ENCODE data around the gene PNLIPRP1. TPM values are rescaled to one million over a fixed set of nuclear protein-coding genes. Genes with fewer than 3 reads are reported as not detected.

The PNLIPRP1 gene
- total RNA-seq, 4 donors from 2014 or later = not detected

DNA sequence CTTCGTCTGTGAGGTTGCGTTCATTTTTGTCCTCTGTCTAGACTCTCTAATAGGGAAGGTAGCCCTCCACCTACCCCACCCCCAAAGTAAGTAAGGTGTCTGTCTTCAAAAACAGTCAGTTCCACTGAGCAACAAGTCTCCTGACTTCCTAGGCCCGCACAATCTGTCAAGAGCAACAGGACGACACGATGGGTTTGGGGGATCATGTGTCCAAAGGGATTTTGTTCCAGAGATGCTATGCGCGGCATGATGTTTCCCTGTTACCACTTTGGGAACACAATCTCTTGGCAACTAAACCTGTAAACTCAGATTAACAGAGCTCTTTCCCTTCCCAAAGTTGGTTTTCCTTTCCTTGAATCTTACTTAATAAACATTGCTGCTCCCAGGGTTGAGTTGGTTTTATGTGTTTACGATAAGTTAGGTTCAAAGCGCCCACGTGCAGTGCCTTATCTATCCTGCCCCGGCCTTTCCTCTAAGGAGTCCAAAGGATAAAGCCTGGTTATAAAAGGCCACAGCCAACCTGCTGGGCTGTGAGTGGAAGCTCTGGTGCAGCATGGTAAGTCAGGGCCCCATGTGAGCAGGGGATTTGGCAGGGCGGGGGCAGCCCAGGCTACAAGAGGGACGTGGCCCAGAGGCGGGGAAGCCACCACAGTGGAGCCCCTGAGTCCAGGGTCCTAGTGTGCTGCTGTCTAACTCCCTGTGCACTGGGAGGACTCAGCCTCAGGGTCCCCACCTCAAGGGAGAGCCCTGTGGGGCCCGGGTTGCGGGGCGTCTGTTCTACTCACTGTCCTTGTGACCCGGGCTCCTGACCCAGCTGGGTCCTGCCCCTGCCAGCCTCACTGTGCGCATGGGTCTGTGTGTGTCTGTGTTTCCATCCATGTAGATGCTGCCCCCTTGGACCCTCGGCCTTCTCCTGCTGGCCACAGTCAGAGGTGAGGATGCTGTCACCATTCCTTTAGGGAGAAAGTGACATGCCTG lies 30.0 kb downstream of the PNLIPRP1 start, which contains the start of gene PNLIPRP2:
Gene PNLIPRP2 (plus strand): TSS at position 531 of the 978 bp plus-strand sequence.
- DNase-seq (ENCODE audit: low spot score) (no peak), ATAC-seq (ENCODE audit: low FRiP score) (no peak)
- TF ChIP-seq CTCF (IDR thresholded peaks at IDR 0.05) = no peak

DNA sequence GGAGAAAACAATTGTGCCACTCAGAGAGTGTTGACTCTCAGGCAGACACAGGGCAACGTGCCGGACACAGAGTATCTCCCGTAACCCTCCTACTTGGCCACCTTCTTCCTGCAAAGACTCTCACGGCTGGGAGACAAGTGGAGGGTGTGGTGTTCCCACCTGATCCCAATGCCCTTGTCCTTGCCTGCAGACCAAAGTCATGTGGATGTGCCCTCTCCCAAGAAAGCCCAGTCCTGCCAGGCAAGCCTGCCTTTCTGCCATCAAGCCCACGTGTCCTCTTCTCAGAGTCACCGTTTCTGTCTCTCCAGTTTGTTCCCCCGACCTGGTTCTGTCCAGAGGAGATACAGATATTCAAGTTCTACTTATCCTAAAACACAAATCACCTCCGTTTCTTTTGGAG lies 30.7 kb downstream of the PNLIPRP1 start:
- no peak for ATAC-seq (ENCODE audit: low FRiP score)
- no peak for TF ChIP-seq CTCF (IDR thresholded peaks at IDR 0.05)

DNA sequence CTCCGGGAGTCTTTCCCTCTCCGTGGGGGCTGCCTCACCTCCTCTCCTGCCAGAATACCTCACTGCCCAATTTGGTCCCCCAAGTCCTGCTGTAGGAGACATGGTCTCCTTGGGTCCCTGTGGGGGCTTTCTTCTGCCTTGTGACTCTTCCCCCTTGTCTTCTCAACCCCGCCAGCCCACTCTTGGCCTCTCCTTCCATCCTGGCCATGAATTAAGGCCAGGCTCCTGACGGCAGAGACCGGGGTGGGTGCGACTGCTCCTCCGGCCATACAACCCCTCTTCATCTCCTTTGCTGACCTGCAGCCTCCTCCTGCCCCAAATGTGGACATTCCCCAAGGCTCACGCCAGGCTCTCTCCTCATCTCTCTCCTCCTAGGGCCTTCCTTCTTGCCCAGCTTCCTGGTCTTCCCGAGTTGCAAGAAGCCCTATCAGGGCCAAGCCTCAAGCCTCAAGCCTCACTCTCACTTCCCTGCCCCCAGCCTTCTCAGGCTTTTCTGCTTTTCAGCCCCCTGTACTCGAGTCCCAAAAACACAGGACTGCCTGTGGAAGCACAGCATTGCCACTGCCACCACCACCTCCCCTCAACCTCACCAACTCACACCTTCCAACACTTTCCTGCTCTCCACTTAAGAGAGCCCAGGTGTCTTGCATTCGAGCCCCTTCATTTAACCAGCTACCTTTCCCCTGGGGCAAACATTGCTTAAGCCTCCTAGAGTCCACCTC lies 31.3 kb downstream of the PNLIPRP1 start:
- DNase-seq (ENCODE audit: low spot score) = no peak
- TF ChIP-seq CTCF (IDR thresholded peaks at IDR 0.05) = no peak
- no peak for ATAC-seq (ENCODE audit: low FRiP score)

More for the DNA sequence above, 30.7 kb downstream of the PNLIPRP1 start:
- no peak for DNase-seq (ENCODE audit: low spot score)

DNA sequence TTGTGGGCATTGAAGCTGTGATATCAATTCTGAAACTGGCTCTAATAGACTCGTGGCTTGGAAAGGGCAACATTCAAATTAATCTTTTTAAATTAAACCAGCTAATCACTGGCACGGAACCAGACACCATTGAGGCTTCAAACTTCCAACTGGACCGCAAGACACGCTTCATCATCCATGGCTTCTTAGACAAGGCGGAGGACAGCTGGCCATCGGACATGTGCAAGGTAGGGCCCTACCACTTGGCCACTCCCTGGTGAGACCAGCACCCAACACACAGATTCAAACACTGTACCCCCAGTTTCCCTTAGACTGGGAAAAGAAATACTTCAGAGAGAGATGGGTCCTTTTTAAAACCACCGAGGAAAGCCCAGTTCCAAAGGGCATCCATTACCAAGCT lies 35.1 kb downstream of the PNLIPRP1 start:
- no peak for DNase-seq (ENCODE audit: low spot score)

GRCh38 chr10:116626815-116627214 lies 36.1 kb downstream of the PNLIPRP1 start:
- ATAC-seq (ENCODE audit: low FRiP score) = no peak
- no peak for DNase-seq (ENCODE audit: low spot score)
- no peak for TF ChIP-seq CTCF (IDR thresholded peaks at IDR 0.05)

More for the DNA sequence above, 35.1 kb downstream of the PNLIPRP1 start:
- ATAC-seq (ENCODE audit: low FRiP score) = no peak
- no peak for TF ChIP-seq CTCF (IDR thresholded peaks at IDR 0.05)

- DNase-seq (ENCODE audit: low spot score) (no peak), ATAC-seq (ENCODE audit: low FRiP score) (peak; percentile 65)
- no peak for TF ChIP-seq CTCF (IDR thresholded peaks at IDR 0.05)
Measured at GRCh38 chr10:116627386-116627933, 36.7 kb downstream of the PNLIPRP1 start.

Measured in omental fat pad (tissue), 4 donors.